Stimulated activated CD8-positive, alpha-beta memory T cell treated with anti-CD3 and anti-CD28 coated beads, Interleukin-2, amount 100 ng/mL, for 48 hours (primary cell): ENCODE results near the gene LBP.
"Not testable (repeated sequence)": the region's sequence is repeated elsewhere in the genome, so short reads cannot be mapped to it uniquely, and the experiment has no call there.

Experiments used
- DNase-seq, 2 donors: peaks; one replicate each; pipeline ENCODE4 v3.0.0-alpha.2; 2020; ENCODE audit warnings: low read depth in 2 of 2

The LBP gene

DNA sequence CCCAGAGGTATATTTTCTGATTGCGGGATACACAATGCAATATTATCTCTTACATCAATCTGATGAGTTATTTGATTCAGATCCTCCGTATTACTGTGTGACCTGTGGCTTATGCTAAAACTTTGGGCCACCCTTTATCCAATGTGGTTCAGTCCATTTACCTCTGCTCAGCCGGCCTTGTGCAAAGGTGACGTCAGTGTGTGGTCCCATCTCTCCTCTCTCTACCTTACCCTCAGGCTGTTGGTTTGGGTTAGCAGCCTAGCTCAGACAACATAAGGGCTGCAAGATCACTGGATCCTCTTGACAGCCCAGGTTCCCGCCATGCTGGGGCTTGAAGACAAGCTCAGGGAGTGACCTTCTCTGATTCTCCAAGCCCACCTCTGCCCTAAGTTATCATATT, 55.8 kb downstream of the LBP start:
- no peak for DNase-seq

DNA sequence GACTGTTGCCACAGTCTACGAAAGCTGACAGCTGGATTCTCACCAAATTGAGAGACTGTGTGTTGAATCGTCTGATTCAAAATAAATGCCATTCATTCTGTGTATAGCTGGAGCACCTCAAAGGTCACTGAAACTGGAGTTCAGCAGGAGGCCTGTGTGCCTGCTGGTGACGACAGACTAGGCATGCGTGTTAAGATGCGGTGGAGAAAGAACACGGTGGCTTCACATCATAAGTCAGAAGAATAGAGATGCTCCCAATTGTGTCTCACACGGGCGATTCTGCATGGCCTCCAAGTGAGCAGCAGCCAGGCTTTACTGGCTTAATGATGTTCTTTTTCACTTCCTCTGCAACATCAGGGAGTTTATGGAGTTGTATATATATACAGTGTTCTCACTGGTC, 56.5 kb downstream of the LBP start:
- DNase-seq: no peak

DNA sequence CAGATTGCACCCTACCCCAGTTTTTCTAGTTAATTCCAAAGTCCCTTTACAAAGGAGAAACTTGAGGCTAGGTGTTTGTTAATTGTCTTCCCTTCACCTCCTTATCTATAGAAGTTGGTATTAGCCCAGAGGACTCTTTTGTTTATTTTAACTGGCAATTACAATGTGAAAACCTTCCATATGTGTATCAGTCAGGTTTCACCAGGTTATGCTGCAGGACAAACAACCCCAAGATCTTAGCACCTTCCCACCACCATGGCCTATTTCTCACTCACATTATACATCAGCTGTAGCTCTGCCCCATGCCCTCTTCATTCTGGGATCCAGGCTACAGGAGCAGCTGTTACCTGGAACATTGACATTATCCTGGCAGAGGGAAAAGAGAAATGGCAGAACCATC, 57.7 kb downstream of the LBP start:
- DNase-seq: no peak

GRCh38 chr20:38405132-38405531, 58.9 kb downstream of the LBP start:
- DNase-seq: no peak

DNA sequence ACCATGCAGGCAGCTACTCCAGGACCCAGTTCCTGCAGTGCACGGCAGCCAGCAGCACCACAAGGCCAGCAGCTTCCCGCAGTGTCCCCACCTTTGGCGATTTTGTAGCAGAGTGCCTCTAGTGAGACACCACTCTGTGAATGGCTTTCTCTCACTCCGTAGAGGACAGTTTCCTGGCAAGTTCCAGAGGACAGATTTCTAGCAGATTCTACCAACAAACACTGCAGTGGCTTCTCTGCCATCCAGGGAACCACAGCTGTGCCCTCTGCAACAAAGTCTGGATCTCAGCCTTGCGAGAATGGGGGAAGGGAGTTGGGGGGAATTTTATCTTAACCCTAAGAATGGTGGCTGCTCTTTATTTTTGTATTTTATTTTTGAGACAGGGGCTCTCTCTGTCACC, 60.2 kb downstream of the LBP start:
- no peak for DNase-seq

- DNase-seq: no peak
These were observed 61.0 kb downstream of the LBP start for GRCh38 chr20:38407321-38407720.

DNA sequence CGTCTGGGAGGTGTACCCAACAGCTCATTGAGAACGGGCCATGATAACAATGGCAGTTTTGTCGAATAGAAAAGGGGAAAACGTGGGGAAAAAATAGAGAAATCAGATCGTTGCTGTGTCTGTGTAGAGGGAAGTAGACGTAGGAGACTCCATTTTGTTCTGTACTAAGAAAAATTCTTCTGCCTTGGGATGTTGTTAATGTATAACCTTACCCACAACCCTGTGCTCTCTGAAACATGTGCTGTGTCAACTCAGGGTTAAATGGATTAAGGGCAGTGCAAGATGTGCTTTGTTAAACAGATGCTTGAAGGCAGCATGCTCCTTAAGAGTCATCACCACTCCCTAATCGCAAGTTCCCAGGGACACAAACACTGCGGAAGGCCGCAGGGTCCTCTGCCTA, 61.5 kb downstream of the LBP start:
- not testable (repeated sequence) for DNase-seq

GRCh38 chr20:38412877-38413577, 66.7 kb downstream of the LBP start:
- DNase-seq: no peak

DNA sequence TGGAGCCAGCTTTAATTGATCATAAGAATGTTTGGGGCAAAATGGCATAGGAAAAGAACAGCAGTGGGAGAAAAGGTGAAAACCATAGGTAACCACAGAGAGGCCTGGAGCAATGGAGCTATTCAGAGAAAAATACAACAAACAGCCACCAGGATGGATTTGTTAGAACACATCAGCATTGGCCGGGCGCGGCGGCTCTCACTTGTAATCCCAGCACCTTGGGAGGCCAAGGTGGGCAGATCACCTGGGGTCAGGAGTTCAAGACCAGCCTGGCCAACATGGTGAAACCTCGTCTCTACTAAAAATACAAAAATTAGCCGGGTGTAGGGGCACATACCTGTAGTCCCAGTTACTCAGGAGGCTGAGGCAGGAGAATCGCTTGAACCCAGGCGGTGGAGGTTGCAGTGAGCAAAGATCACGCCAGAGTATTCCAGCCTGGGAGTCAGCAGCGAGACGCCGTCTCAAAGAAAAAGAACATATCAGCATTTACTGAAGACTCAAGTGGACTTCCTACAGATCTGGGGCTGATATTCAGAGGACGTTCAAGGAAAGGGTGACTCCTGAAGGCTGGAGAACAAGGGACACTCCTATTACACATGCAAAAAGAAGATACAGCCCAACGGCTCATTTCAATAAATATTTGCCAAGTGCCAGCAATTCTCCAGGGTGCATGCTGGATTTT, 68.6 kb downstream of the LBP start:
- no peak for DNase-seq

GRCh38 chr20:38418509-38419204, 72.4 kb downstream of the LBP start:
- DNase-seq: no peak

DNA sequence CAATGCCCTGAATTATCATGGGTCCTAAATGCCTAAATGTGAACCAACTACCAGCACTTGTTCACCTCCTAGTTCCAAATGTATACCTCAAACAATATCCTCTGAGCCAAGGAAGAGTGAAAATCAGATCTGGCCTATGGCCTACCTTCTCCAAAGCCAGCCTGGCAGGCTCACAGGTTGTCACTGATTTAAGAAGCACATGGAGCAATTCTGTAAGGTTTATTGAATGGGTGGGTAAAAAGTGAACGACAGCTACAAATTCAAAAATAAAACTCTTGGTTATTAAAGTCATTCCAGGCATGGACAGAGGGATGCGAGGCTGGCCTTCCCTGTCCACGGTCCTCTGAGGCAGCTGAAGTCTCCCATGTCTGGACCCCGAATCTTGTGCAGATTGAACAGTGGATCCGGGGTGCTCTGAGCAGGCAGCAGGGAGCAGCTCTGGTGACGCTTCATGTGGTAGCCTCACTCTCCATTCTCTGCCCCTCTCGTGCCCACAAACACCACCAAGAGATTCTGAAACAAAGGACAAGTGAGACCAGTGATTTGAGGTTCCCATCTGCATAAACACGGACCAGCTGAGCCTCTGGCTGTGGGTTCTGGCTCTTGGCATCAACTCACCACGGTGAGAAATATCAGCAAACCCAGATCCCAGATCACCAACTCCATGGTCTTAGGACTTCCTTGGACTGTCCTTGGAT, 74.3 kb downstream of the LBP start:
- DNase-seq: no peak

DNA sequence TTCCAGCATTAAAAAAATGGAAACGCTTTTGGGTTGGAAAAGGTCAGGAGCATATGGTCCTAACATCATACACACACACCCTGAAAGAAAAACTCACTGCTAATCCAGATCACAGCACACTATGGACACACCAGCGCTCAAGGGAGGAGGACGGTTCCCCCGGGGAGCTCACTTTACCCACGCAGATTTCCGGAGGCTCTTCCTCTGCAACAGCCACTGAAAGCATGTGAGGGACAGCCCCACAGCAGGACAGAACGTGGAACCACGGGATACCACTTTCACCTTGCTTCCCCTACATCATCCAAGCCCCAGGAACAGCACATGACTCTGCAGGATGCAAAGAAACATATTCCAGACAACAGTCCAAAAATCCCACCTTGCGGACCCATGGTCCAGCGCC, 75.6 kb downstream of the LBP start:
- no peak for DNase-seq

GRCh38 chr20:38423541-38423940, 77.3 kb downstream of the LBP start:
- no peak for DNase-seq

DNA sequence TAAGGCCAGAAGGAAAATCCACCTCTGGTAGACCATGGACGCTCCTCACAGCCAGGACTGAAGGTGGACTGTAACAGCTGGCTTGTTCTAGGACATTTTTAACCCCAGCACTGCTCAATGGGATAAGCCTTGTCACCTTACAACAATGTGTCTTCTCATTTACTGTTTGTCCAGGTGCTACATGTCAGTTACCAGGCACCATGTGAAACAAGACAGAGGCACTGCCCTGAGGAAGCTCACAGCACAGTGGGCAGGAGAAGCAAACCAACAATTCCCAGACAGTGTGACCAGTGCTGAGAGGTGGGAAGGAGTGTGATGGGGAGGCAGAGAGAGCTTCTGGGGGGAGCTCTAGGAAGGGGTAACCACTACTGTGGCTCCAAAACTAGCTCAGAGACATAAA, 78.1 kb downstream of the LBP start:
- DNase-seq: no peak

- DNase-seq: peak in 1 of 2 donors; percentile 27
These were observed 80.0 kb downstream of the LBP start for GRCh38 chr20:38426006-38426897.
